K562 (cell line): ENCODE results near the gene TRERF1. TPM values are rescaled to one million over a fixed set of nuclear protein-coding genes. Genes with fewer than 3 reads are reported as not detected.

Experiments used
- ATAC-seq: fragments of 200-7000 bp; cut with Tn5 transposase; 3 replicates; pipeline ENCODE4 v1.9.1; 2020; ENCODE audit warnings: moderate library complexity
- BruUV-seq: library from RNA; stranded (reverse); fragments of 400-500 nt; replicated peaks from 2 replicates; lab custom pipeline; 2021; lab: Mats Ljungman, UMichigan
- CTCF ChIA-PET: fragments of 300-600 bp; formaldehyde crosslinking; extraction: SDS; loops from one replicate; lab custom pipeline; 2021; ENCODE audit warnings: low intra/inter-chr PET ratio; lab: Yijun Ruan, JAX
- POLR2A ChIA-PET: fragments of 300-600, 350-650 bp; sonication (Branson Sonifier 250); formaldehyde crosslinking; extraction: SDS; loops from one replicate; lab custom pipeline; 2021; ENCODE audit warnings: antibody characterized with exemption, inconsistent platforms; lab: Yijun Ruan, JAX
- DNase-seq, 4 experiments: peaks; one replicate each; pipeline versions ENCODE4 v3.0.0 to v3.0.0-alpha.2; 2011 to 2018; ENCODE audit warnings: low spot score in 3 of 4, mixed read lengths in 3 of 4; ENCODE audit errors: extremely low read depth in 1 of 4
- FAIRE-seq: peaks from 2 replicates; lab custom pipeline; 2011; peaks lifted over from hg19 to GRCh38; lab: Jason Lieb, UNC
- H2AFZ ChIP-seq: 2 replicates; pipeline ENCODE4 v1.6.0; 2011; ENCODE audit warnings: low read depth, low read length, control low read depth, inconsistent platforms
- H3K27ac ChIP-seq: fragments of 200-600 bp; 3 replicates; pipeline ENCODE4 v1.8.0; 2011; ENCODE audit warnings: low read depth, mild to moderate bottlenecking, control low read depth, inconsistent platforms, low read length, moderate library complexity, mixed read lengths; ENCODE audit errors: extremely low read depth
- H3K27me3 ChIP-seq, 2 experiments: fragments of 300-600 bp in 1 of 2; 2 replicates in 1 of 2; 3 replicates in 1 of 2; pipeline versions ENCODE4 v1.6.0 to v1.8.0; 2011; ENCODE audit warnings: inconsistent platforms in 2 of 2, low read length in 2 of 2, mild to moderate bottlenecking in 1 of 2, mixed read lengths in 1 of 2, moderate library complexity in 1 of 2; ENCODE audit not compliant: control insufficient read depth in 2 of 2, insufficient read depth in 2 of 2
- H3K36me3 ChIP-seq: fragments of 300-600 bp; 3 replicates; pipeline ENCODE4 v1.8.0; 2011; ENCODE audit warnings: mild to moderate bottlenecking, low read length, inconsistent platforms; ENCODE audit not compliant: control insufficient read depth, insufficient read depth
- H3K4me1 ChIP-seq, 2 experiments: fragments of 200-600 bp in 1 of 2; replicated peaks in 1 of 2; 2 replicates in 1 of 2; 3 replicates in 1 of 2; pipeline versions ENCODE4 v1.5.1 to v1.8.0; 2011; ENCODE audit warnings: inconsistent platforms in 2 of 2, low read length in 2 of 2, mild to moderate bottlenecking in 1 of 2, mixed read lengths in 1 of 2, moderate library complexity in 1 of 2; ENCODE audit not compliant: control insufficient read depth in 2 of 2, insufficient read depth in 2 of 2
- H3K4me2 ChIP-seq: 2 replicates; pipeline ENCODE4 v1.6.1; 2011; ENCODE audit warnings: low read length, control low read depth, inconsistent platforms, mixed read lengths; ENCODE audit not compliant: insufficient read depth
- H3K4me3 ChIP-seq: fragments of 200-600 bp; sonication (generic), shearing (Covaris generic); 2 replicates; pipeline ENCODE4 v1.5.1; 2016; ENCODE audit warnings: control low read depth, inconsistent platforms
- H3K79me2 ChIP-seq: fragments of 200-600 bp; 3 replicates; pipeline ENCODE4 v1.8.0; 2011; ENCODE audit warnings: low read length, inconsistent platforms; ENCODE audit not compliant: control insufficient read depth, insufficient read depth
- H3K9ac ChIP-seq, 2 experiments: 2 replicates each; pipeline versions ENCODE4 v1.6.0 to v1.6.1; 2011; ENCODE audit warnings: low read depth in 2 of 2, low read length in 2 of 2, control low read depth in 1 of 2, inconsistent platforms in 1 of 2, mild to moderate bottlenecking in 1 of 2, mixed read lengths in 1 of 2; ENCODE audit not compliant: insufficient read depth in 1 of 2
- H3K9me1 ChIP-seq: one replicate; pipeline ENCODE4 v1.6.0; 2011; ENCODE audit warnings: inconsistent platforms, mild to moderate bottlenecking, low read length, moderate library complexity; ENCODE audit not compliant: control insufficient read depth, insufficient read depth
- H3K9me3 ChIP-seq: replicated peaks from 2 replicates; pipeline ENCODE4 v1.5.1; 2011; ENCODE audit warnings: low read depth, low read length, inconsistent platforms; ENCODE audit not compliant: control insufficient read depth, insufficient read depth
- H4K20me1 ChIP-seq: replicated peaks from 2 replicates; pipeline ENCODE4 v1.6.1; 2011; ENCODE audit warnings: low read length, inconsistent platforms, mixed read lengths; ENCODE audit not compliant: control insufficient read depth, insufficient read depth
- L3MBTL2 ChIP-seq: fragments of 450-650 bp; IDR thresholded peaks from 2 replicates; pipeline ENCODE4 v1.6.1; 2016; ENCODE audit warnings: mild to moderate bottlenecking, moderate library complexity
- MEIS2 ChIP-seq: fragments of 450-650 bp; IDR thresholded peaks from 2 replicates; pipeline ENCODE4 v1.6.1; 2014; ENCODE audit warnings: mild to moderate bottlenecking; ENCODE audit not compliant: partially characterized antibody
- MTA2 ChIP-seq: fragments of 450-650 bp; IDR thresholded peaks from 2 replicates; pipeline ENCODE4 v1.6.1; 2016; ENCODE audit warnings: low read depth
- MYBL2 ChIP-seq, 2 experiments: fragments of 450-650 bp in 1 of 2; sonication (generic) in 1 of 2; formaldehyde crosslinking in 1 of 2; IDR thresholded peaks; 2 replicates each; pipeline versions ENCODE4 v1.6.1 to v1.8.1; 2017 to 2022; ENCODE audit warnings: borderline replicate concordance in 1 of 2, inconsistent platforms in 1 of 2, low read depth in 1 of 2, mild to moderate bottlenecking in 1 of 2, missing genetic modification reagents in 1 of 2, moderate library complexity in 1 of 2
- NR3C1 ChIP-seq: sonication (generic); formaldehyde crosslinking; IDR thresholded peaks from 2 replicates; pipeline ENCODE4 v1.8.1; 2022; ENCODE audit warnings: missing genetic modification reagents
- STAT5A ChIP-seq: IDR thresholded peaks from 2 replicates; pipeline ENCODE4 v1.6.1; 2012; ENCODE audit warnings: low read length, inconsistent platforms, borderline replicate concordance
- TAF9B ChIP-seq: fragments of 450-650 bp; IDR thresholded peaks from 2 replicates; pipeline ENCODE4 v1.6.1; 2018; ENCODE audit warnings: mild to moderate bottlenecking; ENCODE audit not compliant: partially characterized antibody
- ZNF263 ChIP-seq: sonication (generic); formaldehyde crosslinking; IDR thresholded peaks from 2 replicates; pipeline ENCODE4 v1.8.0; 2022; ENCODE audit warnings: mild to moderate bottlenecking, missing genetic modification reagents, borderline replicate concordance
- ZNF354B ChIP-seq: fragments of 250-450 bp; sonication (Bioruptor Pico); IDR thresholded peaks from 2 replicates; pipeline ENCODE4 v1.4.0; 2020
- ZNF584 ChIP-seq: fragments of 200-800 bp; sonication (Bioruptor generic); IDR thresholded peaks from 2 replicates; pipeline ENCODE4 v1.6.1; 2016; ENCODE audit warnings: low read depth, mild to moderate bottlenecking, missing genetic modification characterization, missing compliant biosample characterization
- WGBS: fragments of 100-300 bp; shearing (Covaris generic); methylation state at CpG from one replicate; pipeline ENCODE4 v1.1.6; 2016; ENCODE audit warnings: low coverage, mixed read lengths; ENCODE audit not compliant: insufficient coverage; ENCODE audit errors: missing lambda C conversion rate; 5-methylcytosine and 5-hydroxymethylcytosine counted together
- in situ Hi-C: fragments of 300-500 bp; cut with MboI; formaldehyde crosslinking; loops from 4 replicates; pipeline ENCODE4 v1.15.0; 2018; ENCODE audit warnings: inconsistent platforms, mixed read lengths
- intact Hi-C: fragments of 100-400 bp; cut with micrococcal nuclease; formaldehyde crosslinking; loops from 2 replicates; pipeline ENCODE4 v1.14.2; 2022
- polyA plus RNA-seq, 8 experiments: library from polyadenylated mRNA; depleted of rRNA in 4 of 8; stranded (reverse) in 5 of 8; unstranded in 3 of 8; fragments of >200 nt; fragmentation: Nextera tagmentation in 2 of 8; fragmentation: Illumina TruSeq in 1 of 8; extraction: Ambion mirVana in 2 of 8; extraction: Trizol in 1 of 8; gene quantifications; 2 replicates each; pipeline versions ENCODE4 v1.2.1 to v1.2.3, GENCODE V29; 2011 to 2014; ENCODE audit warnings: inconsistent platforms in 1 of 8, missing spikeins in 1 of 8
- total RNA-seq, 7 experiments: library from RNA; depleted of rRNA in 6 of 7; stranded (reverse); fragments of >200 nt in 6 of 7; fragmentation: Illumina TruSeq in 2 of 7; extraction: Trizol in 2 of 7; gene quantifications; 2 replicates each; pipeline versions ENCODE4 v1.2.1 to v1.2.3, GENCODE V29; 2011 to 2021; ENCODE audit warnings: low replicate concordance in 1 of 7
- TF ChIP-seq, protein P1 (sequence below), 2 experiments: fragments of 450-650 bp; conservative IDR thresholded peaks; 2 replicates each; pipeline ENCODE4 v1.6.1; 2017; ENCODE audit warnings: mild to moderate bottlenecking in 2 of 2, moderate library complexity in 2 of 2
- TF ChIP-seq, protein P2 (sequence below), 2 experiments: fragments of 450-650 bp; IDR thresholded peaks; 2 replicates each; pipeline ENCODE4 v1.6.1; 2016; ENCODE audit warnings: mild to moderate bottlenecking in 2 of 2, borderline replicate concordance in 1 of 2, low read depth in 1 of 2, moderate library complexity in 1 of 2

The TRERF1 gene
- total and polyA plus RNA-seq, 9 of the 15 experiments (the other 6 are each of a cell fraction or from before 2014, with no cell fraction given), result 0.04 to 0.20 (median 0.07) TPM; not detected in 3

DNA sequence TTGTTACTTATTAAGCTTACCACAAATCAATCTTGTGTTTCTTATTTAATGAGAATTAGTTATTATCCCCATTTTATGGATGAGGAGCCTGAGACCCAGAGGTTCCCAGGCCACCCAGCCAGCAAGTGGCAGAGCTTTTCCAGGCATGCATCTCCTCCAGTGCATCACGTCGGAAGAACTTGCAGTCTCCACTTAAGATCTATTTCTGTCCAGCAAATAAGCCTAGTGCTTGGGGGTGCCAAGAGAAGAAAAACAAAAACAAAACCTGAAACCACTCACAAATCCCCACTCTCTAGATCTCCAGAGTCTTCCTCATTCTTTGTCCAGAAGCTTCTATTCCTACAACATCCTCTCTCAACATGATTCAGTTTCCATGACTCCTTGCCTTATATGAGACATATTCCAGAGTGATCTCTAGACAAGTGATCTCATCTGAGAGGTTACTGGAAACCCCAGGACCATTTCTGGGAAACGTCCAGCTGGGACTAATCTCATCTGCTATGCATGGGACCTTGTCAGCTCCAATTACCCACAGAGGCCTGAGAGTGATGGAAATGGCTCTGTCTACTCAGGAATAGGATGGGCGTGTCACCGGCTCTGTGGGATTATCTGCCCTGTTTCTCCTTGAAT lies 261.1 kb downstream of the TRERF1 start:
- Histone ChIP-seq H3K4me2 (peak overlapping the region; percentile 20; the same call in 1 of the 2 replicates), H3K4me3 (no peak overlapping the region), H4K20me1 (no peaks in the 10 kb centered on the region), H3K9me3 (no peaks in the 10 kb centered on the region), H3K4me1 (peaks cover 23 to 24% of the 10 kb centered on the region in 2 experiments), H2AFZ (no peak overlapping the region), H3K9me1 (no peaks in the 10 kb centered on the region), H3K9ac (no peak overlapping the region), H3K27ac (no peak overlapping the region), H3K79me2 (no peaks in the 10 kb centered on the region), H3K36me3 (no peaks in the 10 kb centered on the region), H3K27me3 (no peaks in the 10 kb centered on the region)
- CTCF ChIA-PET, result no interaction called here
- WGBS, result 31% methylated on average over 5 of the region's 5 CpGs
- DNase-seq, result peak in 2 of 4 experiments; percentile 56 to 73
- FAIRE-seq, result peak; percentile 60
- POLR2A ChIA-PET, result interaction anchor here (0.6 kb wide), 1 partner anchor 93 kb away, joined by 3 read pairs; no protein-coding TSS in a partner anchor
- BruUV-seq, result no TSS peak
- peak; percentile 27; the same call in 2 of the 3 replicates for ATAC-seq
- in situ Hi-C loops, result no loop called here
- intact Hi-C loops, result loop anchor here (10.0 kb wide), 1 partner anchor 256 kb away; no protein-coding TSS in a partner anchor
- TF ChIP-seq, protein P1, sequence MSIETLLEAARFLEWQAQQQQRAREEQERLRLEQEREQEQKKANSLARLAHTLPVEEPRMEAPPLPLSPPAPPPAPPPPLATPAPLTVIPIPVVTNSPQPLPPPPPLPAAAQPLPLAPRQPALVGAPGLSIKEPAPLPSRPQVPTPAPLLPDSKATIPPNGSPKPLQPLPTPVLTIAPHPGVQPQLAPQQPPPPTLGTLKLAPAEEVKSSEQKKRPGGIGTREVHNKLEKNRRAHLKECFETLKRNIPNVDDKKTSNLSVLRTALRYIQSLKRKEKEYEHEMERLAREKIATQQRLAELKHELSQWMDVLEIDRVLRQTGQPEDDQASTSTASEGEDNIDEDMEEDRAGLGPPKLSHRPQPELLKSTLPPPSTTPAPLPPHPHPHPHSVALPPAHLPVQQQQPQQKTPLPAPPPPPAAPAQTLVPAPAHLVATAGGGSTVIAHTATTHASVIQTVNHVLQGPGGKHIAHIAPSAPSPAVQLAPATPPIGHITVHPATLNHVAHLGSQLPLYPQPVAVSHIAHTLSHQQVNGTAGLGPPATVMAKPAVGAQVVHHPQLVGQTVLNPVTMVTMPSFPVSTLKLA (conservative IDR thresholded peaks at IDR 0.05), result 0 out of 4 replicates have a peak, but pooled peaks of 1 of the 2 experiments have one; percentile 23
- TF ChIP-seq ZNF584 (CRISPR knock-in tag) (no peak), MYBL2 (IDR thresholded peaks at IDR 0.05; ENCODE audit: low read depth) (no peak), MYBL2 (CRISPR knock-in tag; IDR thresholded peaks at IDR 0.05; ENCODE audit: borderline replicate concordance) (no peak), ZNF263 (CRISPR knock-in tag) (no peak), ZNF354B (CRISPR knock-in tag) (no peak), MTA2 (no peak), MEIS2 (peak; percentile 65), L3MBTL2 (no peak), TAF9B (no peak), NR3C1 (no peak), STAT5A (no peak)
- TF ChIP-seq, protein P2, sequence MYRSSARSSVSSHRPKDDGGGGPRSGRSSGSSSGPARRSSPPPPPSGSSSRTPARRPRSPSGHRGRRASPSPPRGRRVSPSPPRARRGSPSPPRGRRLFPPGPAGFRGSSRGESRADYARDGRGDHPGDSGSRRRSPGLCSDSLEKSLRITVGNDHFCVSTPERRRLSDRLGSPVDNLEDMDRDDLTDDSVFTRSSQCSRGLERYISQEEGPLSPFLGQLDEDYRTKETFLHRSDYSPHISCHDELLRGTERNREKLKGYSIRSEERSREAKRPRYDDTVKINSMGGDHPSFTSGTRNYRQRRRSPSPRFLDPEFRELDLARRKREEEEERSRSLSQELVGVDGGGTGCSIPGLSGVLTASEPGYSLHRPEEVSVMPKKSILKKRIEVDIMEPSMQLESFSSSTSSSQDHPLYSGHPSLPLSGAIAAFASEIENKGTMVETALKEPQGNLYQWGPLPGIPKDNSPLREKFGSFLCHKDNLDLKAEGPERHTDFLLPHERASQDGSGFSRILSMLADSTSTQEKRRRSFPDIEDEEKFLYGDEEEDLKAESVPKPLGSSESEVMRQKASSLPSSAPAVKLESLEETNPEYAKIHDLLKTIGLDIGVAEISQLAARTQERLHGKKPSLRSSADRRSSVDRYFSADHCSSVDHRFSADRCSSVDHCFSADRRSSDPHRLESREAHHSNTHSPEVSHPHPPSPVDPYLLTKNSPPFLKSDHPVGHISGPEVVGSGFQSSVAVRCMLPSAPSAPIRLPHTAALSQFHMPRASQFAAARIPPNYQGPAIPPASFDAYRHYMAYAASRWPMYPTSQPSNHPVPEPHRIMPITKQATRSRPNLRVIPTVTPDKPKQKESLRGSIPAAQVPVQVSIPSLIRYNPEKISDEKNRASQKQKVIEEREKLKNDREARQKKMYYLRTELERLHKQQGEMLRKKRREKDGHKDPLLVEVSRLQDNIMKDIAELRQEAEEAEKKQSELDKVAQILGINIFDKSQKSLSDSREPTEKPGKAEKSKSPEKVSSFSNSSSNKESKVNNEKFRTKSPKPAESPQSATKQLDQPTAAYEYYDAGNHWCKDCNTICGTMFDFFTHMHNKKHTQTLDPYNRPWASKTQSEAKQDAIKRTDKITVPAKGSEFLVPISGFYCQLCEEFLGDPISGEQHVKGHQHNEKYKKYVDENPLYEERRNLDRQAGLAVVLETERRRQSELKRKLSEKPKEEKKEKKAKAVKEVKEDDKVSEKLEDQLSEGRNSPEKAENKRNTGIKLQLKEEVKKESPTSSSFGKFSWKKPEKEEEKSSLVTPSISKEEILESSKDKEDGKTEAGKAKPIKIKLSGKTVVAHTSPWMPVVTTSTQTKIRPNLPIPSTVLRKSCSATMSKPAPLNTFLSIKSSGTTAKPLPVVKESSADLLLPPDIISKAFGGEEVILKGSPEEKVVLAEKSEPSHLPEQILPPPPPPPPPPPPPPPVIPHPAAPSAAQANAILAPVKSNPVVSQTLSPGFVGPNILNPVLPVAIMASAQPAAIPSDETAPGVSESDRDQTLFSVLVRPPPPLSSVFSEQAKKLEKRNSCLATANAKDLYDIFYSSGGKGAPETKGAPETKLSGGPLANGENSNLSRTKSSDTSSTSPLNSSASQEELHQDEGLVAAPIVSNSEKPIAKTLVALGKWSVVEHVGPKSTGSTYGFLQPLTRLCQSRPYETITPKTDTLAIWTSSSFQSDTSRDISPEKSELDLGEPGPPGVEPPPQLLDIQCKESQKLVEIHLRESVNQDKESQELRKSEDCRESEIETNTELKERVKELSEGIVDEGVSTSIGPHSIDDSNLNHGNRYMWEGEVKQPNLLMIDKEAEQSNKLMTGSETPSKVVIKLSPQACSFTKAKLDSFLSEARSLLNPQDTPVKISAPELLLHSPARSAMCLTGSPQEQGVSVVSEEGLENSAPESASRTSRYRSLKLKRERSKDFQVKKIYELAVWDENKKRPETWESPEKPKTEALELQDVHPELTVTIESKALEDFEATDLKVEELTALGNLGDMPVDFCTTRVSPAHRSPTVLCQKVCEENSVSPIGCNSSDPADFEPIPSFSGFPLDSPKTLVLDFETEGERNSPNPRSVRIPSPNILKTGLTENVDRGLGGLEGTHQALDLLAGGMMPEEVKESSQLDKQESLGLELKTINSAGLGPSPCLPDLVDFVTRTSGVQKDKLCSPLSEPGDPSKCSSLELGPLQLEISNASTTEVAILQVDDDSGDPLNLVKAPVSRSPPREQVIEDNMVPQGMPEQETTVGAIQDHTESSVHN (IDR thresholded peaks at IDR 0.05; ENCODE audit: borderline replicate concordance in 1 of 2, low read depth in 1 of 2), result no peak
